Tibial artery (tissue), 4 donors: ENCODE data around the gene COP1.
"Not testable (repeated sequence)": the region's sequence is repeated elsewhere in the genome, so short reads cannot be mapped to it uniquely, and the experiment has no call there.

ENCODE experiments used
- DNase-seq, 2 donors: peaks; one replicate each; pipeline ENCODE4 v3.0.0-alpha.2; 2019
- H3K27ac ChIP-seq, 2 donors: fragments of 200-600 bp; sonication (generic) in 1 of 2; 1 replicate in 1 of 2; 2 replicates in 1 of 2; pipeline ENCODE4 v1.5.1; 2018 to 2019; ENCODE audit warnings: mild to moderate bottlenecking in 1 of 2
- H3K27me3 ChIP-seq, 2 donors: fragments of 200-600 bp; sonication (generic) in 1 of 2; one replicate each; pipeline versions ENCODE4 v1.5.1 to v1.6.0; 2016 to 2019
- H3K36me3 ChIP-seq, 3 donors: fragments of 200-600 bp; sonication (generic) in 2 of 3; one replicate each; pipeline ENCODE4 v1.5.1; 2016 to 2019; ENCODE audit warnings: mild to moderate bottlenecking in 2 of 3
- H3K4me1 ChIP-seq, 4 donors: fragments of 200-600 bp; sonication (generic) in 2 of 4; 1 replicate in 3 of 4; 2 replicates in 1 of 4; pipeline ENCODE4 v1.5.1; 2016 to 2019
- H3K4me3 ChIP-seq, 2 donors: fragments of 200-600 bp; sonication (generic) in 1 of 2; 1 replicate in 1 of 2; 2 replicates in 1 of 2; pipeline ENCODE4 v1.5.1; 2018 to 2019; ENCODE audit warnings: mild to moderate bottlenecking in 2 of 2
- H3K9me3 ChIP-seq, 3 donors: fragments of 200-600 bp; sonication (generic) in 1 of 3; one replicate each; pipeline ENCODE4 v1.5.1; 2016 to 2019
- intact Hi-C: fragments of 100-400 bp; cut with DNase I; formaldehyde crosslinking; loops from one replicate; pipeline ENCODE4 v1.15.0; 2023; ENCODE audit warnings: low total_unique reads
- TF ChIP-seq, protein P1 (sequence below), 2 experiments: fragments of 200-600 bp in 1 of 2; fragments of 450-650 bp in 1 of 2; IDR thresholded peaks; one replicate each; pipeline ENCODE4 v1.5.1; 2017 to 2019; ENCODE audit warnings: antibody characterized with exemption in 2 of 2, mild to moderate bottlenecking in 1 of 2, moderate library complexity in 1 of 2

COP1 gene

DNA sequence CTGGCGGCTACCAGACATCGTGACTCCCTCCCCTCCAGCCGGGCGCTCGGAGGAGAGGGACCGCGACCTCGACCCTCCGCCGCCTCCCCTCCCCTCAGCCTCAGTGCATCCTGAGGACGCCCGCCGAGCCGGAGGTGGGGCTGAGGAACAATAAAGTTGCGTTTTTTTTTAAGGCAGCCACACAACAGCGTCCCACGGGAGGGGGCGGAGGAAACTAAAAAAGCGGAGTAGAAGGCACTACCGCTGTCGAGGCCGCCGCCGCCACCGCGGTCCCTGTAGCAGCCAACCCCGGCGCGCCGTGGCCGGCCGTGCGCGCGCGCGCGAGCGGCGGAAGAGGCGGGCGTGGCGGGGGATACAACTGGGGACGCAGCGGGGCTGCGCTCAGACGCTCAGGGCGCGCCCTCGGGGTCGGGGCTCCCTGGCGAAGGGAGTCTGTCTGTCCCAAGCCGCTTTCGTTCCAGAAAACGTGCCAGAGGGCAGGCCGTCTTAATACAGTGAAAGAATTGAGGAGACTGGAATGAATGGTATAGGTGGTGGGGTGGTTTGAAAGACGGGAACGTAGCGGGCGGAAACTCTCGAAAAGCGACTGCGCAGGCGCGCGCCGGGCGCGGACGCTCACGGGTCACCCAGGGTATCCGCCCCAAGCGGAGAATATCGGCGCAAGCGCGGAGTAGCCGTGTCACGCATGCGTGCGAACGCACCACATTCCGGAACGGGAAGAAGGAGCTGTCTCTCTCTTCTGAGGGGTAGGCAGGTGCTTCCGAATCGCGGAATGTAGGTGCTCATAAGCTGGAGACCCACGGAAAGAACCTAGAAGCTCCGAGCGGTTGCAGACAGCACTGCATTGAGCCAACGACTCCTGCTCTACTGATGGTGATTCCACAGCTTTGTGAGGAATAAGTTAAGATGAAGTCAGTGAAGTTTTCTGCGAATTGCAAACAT lies at the start of gene COP1:
Gene COP1, minus strand, starts transcription at position 326 of the 942 bp plus-strand sequence. Its CDS starts 308 bp downstream, at position 18.
- Histone ChIP-seq H3K4me1 (peaks cover 0 to 36% (median 22%) of the 10 kb centered on the region in 4 donors), H3K27me3 (no peaks in the 10 kb centered on the region), H3K4me3 (peak within 1 kb of the TSS; percentile 89 to 95), H3K27ac (peak within 1 kb of the TSS; percentile 93 to 97), H3K36me3 (no peaks in the 10 kb centered on the region), H3K9me3 (no peaks in the 10 kb centered on the region)
- TF ChIP-seq, protein P1, sequence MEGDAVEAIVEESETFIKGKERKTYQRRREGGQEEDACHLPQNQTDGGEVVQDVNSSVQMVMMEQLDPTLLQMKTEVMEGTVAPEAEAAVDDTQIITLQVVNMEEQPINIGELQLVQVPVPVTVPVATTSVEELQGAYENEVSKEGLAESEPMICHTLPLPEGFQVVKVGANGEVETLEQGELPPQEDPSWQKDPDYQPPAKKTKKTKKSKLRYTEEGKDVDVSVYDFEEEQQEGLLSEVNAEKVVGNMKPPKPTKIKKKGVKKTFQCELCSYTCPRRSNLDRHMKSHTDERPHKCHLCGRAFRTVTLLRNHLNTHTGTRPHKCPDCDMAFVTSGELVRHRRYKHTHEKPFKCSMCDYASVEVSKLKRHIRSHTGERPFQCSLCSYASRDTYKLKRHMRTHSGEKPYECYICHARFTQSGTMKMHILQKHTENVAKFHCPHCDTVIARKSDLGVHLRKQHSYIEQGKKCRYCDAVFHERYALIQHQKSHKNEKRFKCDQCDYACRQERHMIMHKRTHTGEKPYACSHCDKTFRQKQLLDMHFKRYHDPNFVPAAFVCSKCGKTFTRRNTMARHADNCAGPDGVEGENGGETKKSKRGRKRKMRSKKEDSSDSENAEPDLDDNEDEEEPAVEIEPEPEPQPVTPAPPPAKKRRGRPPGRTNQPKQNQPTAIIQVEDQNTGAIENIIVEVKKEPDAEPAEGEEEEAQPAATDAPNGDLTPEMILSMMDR (IDR thresholded peaks at IDR 0.05): peak; percentile 19 to 30
- intact Hi-C loops: no loop called here
- peak; percentile 93 to 97 for DNase-seq

DNA sequence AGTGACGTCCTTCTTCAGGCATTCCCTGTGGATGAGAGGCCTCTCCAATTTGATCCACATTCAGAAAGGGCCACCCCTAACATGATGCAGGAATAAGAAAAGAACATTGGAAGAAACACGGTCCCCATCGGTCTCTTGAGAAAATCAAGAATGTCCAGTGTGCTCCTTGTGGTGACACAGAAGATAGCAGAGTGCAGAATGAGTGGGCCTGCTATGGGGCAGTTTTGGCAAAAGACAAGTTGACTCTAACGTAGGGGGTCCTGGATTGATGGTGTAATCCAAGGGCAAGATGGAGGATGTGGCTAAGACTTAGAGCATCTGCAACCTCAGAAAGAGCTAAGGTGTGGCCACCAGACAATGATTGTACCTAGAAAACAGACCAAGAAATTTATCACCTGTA lies 45.1 kb upstream of the COP1 start:
- intact Hi-C loops: no loop called here
- H3K4me1 ChIP-seq: no peaks in the 10 kb centered on the region
- H3K27me3 ChIP-seq: no peaks in the 10 kb centered on the region
- no peak for DNase-seq
- no peak overlapping the region for H3K27ac ChIP-seq
- no peaks in the 10 kb centered on the region for H3K36me3 ChIP-seq
- TF ChIP-seq, protein P1 (IDR thresholded peaks at IDR 0.05): no peak
- H3K9me3 ChIP-seq: no peaks in the 10 kb centered on the region
- H3K4me3 ChIP-seq: no peak overlapping the region

DNA sequence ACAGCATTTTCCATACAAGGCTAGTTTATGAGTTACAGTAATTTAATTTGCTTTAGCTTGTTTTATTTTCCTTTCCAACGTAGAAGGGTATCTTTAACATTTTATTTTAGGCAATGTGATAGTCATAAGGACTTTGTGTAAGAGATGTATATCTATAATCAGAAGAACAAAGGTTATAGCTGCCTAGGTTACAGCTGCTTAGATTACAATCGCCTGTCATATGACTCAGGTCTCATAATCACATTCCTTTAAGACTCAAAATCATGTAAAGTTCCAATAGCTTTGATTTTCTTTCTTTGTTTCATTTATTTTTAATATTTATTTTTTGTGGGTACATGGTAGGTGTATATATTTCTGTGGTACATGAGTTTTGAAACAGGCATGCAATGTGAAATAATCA lies 37.8 kb upstream of the COP1 start:
- no peaks in the 10 kb centered on the region for H3K9me3 ChIP-seq
- H3K4me1 ChIP-seq: no peaks in the 10 kb centered on the region
- DNase-seq: no peak
- intact Hi-C loops: no loop called here
- H3K27ac ChIP-seq: no peak overlapping the region
- TF ChIP-seq, protein P1 (IDR thresholded peaks at IDR 0.05): no peak
- H3K4me3 ChIP-seq: no peak overlapping the region
- no peaks in the 10 kb centered on the region for H3K36me3 ChIP-seq
- H3K27me3 ChIP-seq: no peaks in the 10 kb centered on the region

DNA sequence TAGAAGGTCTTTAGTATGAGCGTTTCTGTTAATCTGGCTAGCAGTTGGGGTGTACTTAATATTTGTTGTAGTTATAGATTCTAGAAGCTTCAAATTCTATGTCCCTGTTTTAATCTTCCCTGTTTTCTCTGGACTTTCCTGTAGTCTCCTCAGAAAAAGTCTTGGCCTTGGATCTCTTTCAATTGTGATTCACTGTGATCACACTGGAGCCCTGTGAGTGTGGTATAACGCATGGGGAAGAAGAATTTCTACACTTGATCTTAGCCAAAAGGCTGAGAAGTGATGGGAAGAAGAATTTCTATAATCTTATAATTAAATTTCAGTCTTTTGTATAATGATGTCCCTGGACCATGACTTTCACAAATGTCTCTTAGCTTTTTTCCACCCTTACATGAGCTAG lies 36.7 kb upstream of the COP1 start:
- TF ChIP-seq, protein P1 (IDR thresholded peaks at IDR 0.05): no peak
- Histone ChIP-seq H3K27me3 (no peaks in the 10 kb centered on the region), H3K4me1 (no peaks in the 10 kb centered on the region), H3K27ac (no peak overlapping the region), H3K4me3 (no peak overlapping the region), H3K9me3 (no peaks in the 10 kb centered on the region), H3K36me3 (no peaks in the 10 kb centered on the region)
- intact Hi-C loops: no loop called here
- DNase-seq: no peak

DNA sequence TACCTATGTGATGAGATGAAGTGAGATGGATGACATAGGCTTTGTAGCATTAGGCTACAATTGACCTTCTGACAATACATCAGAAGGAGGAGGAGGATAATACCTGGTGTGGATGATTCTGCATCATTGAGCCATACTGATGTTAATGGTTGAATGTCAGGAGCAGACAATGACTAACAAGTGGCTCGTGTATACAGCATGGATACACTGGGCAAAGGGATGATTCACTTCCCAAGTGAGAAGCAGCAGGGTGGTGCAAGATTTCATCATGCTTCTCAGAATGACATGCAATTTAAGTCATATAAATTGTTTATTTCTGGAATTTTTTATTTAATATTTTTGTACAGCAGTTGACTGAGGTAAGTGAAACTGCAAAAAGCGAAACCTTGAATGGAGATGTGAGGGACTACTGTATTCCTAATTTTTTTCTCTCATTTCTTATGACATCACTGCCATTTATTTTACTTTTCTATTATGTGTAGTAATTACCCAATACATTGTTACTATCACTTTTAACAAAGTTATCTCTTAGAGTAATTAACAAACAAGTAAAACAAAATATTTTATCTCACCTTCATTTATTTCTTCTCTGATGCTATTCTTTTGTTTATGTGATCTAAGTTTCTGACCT lies 34.4 kb upstream of the COP1 start:
- TF ChIP-seq, protein P1 (IDR thresholded peaks at IDR 0.05): no peak
- H3K4me1 ChIP-seq: no peaks in the 10 kb centered on the region
- no peak for DNase-seq
- H3K36me3 ChIP-seq: no peaks in the 10 kb centered on the region
- no peak overlapping the region for H3K27ac ChIP-seq
- no peaks in the 10 kb centered on the region for H3K27me3 ChIP-seq
- H3K4me3 ChIP-seq: no peak overlapping the region
- no peaks in the 10 kb centered on the region for H3K9me3 ChIP-seq
- intact Hi-C loops: no loop called here

DNA sequence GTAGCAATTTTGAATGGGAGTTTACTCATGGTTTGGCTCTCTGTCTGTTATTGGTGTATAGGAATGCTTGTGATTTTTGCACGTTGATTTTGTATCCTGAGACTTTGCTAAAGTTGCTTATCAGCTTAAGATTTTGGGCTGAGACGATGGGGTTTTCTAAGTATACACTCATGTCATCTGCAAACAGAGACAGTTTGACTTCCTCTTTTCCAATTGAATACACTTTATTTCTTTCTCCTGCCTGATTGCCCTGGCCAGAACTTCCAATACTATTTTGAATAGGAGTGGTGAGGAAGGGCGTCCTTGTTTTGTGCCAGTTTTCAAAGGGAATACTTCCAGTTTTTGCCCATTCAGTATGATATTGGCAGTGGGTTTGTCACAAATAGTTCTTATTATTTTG lies 26.6 kb upstream of the COP1 start:
- H3K36me3 ChIP-seq, DNase-seq, H3K27ac ChIP-seq, H3K4me3 ChIP-seq, H3K4me1 ChIP-seq, intact Hi-C loops, H3K27me3 ChIP-seq: not testable (repeated sequence)
- peaks cover 0 to 11% (median 0%) of the 10 kb centered on the region in 3 donors for H3K9me3 ChIP-seq
